Kidney (tissue), 14 donors: ENCODE results near the gene CCDC88B. TPM values are rescaled to one million over a fixed set of nuclear protein-coding genes. Genes with fewer than 3 reads are reported as not detected.

Experiments
- DNase-seq, 5 donors: peaks; one replicate each; pipeline ENCODE4 v3.0.0-alpha.2; 2013 to 2020
- FAIRE-seq: peaks from 2 replicates; lab custom pipeline; 2012; peaks lifted over from hg19 to GRCh38; lab: Jason Lieb, UNC
- H3K27ac ChIP-seq, 2 donors: one replicate each; pipeline ENCODE4 v1.7.0; 2013; ENCODE audit warnings: low read depth in 2 of 2, low read length in 2 of 2, inconsistent platforms in 1 of 2
- H3K27me3 ChIP-seq: one replicate; pipeline ENCODE4 v1.7.1; 2013; ENCODE audit warnings: low read length, inconsistent platforms; ENCODE audit not compliant: control insufficient read depth, insufficient read depth
- H3K36me3 ChIP-seq, 3 donors: one replicate each; pipeline versions ENCODE4 v1.7.0 to v1.7.1; 2013; ENCODE audit warnings: low read length in 3 of 3, control low read depth in 1 of 3, inconsistent platforms in 1 of 3; ENCODE audit not compliant: insufficient read depth in 3 of 3, control insufficient read depth in 2 of 3
- H3K4me1 ChIP-seq, 3 donors: one replicate each; pipeline versions ENCODE4 v1.7.0 to v1.7.1; 2013; ENCODE audit warnings: low read length in 3 of 3, inconsistent platforms in 1 of 3, low read depth in 1 of 3; ENCODE audit not compliant: control insufficient read depth in 2 of 3, insufficient read depth in 2 of 3
- H3K4me3 ChIP-seq, 3 donors: one replicate each; pipeline versions ENCODE4 v1.7.0 to v1.8.1; 2013; ENCODE audit warnings: low read length in 3 of 3, control low read depth in 1 of 3, inconsistent platforms in 1 of 3
- H3K9ac ChIP-seq, 3 donors: one replicate each; pipeline versions ENCODE4 v1.7.0 to v1.7.1; 2013; ENCODE audit warnings: low read length in 3 of 3, control low read depth in 1 of 3, inconsistent platforms in 1 of 3
- H3K9me3 ChIP-seq, 3 donors: one replicate each; pipeline versions ENCODE4 v1.7.0 to v1.7.1; 2013; ENCODE audit warnings: low read length in 3 of 3, control low read depth in 1 of 3, inconsistent platforms in 1 of 3; ENCODE audit not compliant: control insufficient read depth in 2 of 3, insufficient read depth in 1 of 3
- CTCF ChIP-seq: IDR thresholded peaks from 3 replicates; pipeline ENCODE4 v1.5.1; 2012; ENCODE audit warnings: mild to moderate bottlenecking, moderate library complexity, borderline replicate concordance; ENCODE audit not compliant: insufficient read depth; ENCODE audit errors: extremely low read depth
- intact Hi-C: fragments of 100-400 bp; cut with DNase I; formaldehyde crosslinking; loops from one replicate; pipeline ENCODE4 v1.11.1; 2022
- polyA plus RNA-seq: library from polyadenylated mRNA; stranded (reverse); fragments of 350-450 nt; fragmentation: Illumina TruSeq; extraction: RNeasy Lipid Tissue Mini Kit (QIAGEN cat#74804); gene quantifications from one replicate; pipeline ENCODE4 v1.2.3, GENCODE V29; 2014; ENCODE audit warnings: low read depth, low replicate concordance; ENCODE audit not compliant: insufficient read depth
- total RNA-seq: library from RNA; stranded (reverse); fragmentation: NEBNext Ultra II Directional; extraction: Animal tissue kit (Norgen Biotek cat#: 25700); gene quantifications from one replicate; pipeline ENCODE4 v1.2.1, GENCODE V29; 2021
- donor health status: control.
- donor health status: control.
- donor health status: control.
- donor health status: control.
- donor health status: control.
- donor health status: DM: yes; HTN: yes; CAD: no.
- donor health status: Normal renal cell carcinoma (clear cell type).

CCDC88B gene
- total and polyA plus RNA-seq, 2 donors from 2014 or later, result 10.0 to 13.3 TPM

DNA sequence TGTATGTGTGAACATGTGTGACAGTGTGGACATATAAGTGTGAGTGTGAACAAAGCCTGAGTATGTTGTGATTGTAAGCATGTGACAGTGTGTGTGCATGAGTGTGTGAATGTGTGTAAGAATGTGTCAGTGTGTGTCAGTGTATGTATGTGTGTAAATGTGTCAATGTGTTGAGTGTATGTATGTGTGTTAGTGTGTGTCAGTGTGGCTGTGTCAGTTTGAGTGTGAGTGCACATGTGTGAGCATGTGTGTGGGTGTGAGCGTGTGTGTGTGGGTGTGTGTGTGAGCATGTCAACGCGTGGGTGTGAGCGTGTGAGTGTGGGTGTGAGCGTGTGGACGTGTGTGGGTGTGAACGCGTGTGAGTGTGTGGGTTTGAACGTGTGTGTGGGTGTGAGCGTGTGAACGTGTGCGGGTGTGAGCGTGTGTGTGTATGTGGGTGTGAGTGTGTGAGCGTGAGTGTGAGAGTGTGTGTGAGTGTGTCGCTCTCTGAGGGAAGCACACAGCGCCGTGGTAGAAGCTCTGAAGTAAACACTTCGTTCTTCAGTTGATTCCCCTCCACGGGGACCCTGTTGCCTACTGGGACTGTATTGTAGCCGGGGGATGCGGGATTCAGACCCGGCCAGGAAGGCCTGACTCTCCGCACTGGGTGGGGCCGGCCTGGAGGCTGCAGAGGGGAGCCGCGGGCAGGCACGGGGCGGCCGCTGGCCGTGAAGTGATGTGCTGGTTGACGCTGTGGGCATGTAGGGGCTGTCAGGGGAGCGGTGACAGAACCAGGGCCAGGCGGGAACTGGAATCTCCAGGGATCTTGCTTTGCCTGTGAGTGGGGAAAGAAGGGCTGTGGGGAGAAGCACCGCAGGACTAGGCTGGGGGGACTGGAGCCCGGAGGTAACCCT is 40.1 kb downstream of the CCDC88B start:
- H3K9me3 ChIP-seq, result peaks cover 0 to 2% (median 0%) of the 10 kb centered on the region in 3 donors
- no peak for TF ChIP-seq CTCF
- no peak overlapping the region for H3K27ac ChIP-seq
- FAIRE-seq (no peak), DNase-seq (no peak)
- intact Hi-C loops, result no loop called here
- peak overlapping the region in 1 of 3 donors; percentile 35 for H3K4me3 ChIP-seq
- no peaks in the 10 kb centered on the region for H3K27me3 ChIP-seq
- no peaks in the 10 kb centered on the region for H3K36me3 ChIP-seq
- no peak overlapping the region for H3K9ac ChIP-seq
- H3K4me1 ChIP-seq, result no peaks in the 10 kb centered on the region

DNA sequence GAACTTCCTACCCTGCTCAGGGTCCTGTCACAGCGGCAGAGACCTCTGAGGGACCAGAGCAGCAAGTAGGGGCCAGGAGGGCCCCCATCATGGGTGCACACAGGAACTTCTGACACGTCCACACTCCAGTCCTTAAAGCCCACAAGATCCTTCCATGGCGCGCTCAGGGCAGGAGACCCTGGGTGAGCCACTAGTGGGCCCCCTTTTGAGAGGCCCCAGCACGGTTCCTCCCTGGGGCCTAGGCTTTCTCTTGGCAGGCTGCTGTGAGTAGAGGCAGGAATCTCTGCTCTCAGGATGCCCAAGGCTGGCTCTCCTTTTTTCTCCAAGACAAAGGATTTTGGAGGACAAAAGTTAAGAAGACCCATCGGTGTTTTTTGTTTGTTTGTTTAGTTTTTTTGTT is 41.3 kb downstream of the CCDC88B start:
- Histone ChIP-seq H3K9me3 (peaks cover 0 to 2% (median 0%) of the 10 kb centered on the region in 3 donors), H3K36me3 (no peaks in the 10 kb centered on the region), H3K4me3 (no peak overlapping the region), H3K27ac (no peak overlapping the region), H3K4me1 (no peaks in the 10 kb centered on the region), H3K27me3 (no peaks in the 10 kb centered on the region), H3K9ac (no peak overlapping the region)
- TF ChIP-seq CTCF, result no peak
- no peak for FAIRE-seq
- no peak for DNase-seq
- intact Hi-C loops, result no loop called here

- no peak for TF ChIP-seq CTCF
- peaks cover 0 to 2% (median 0%) of the 10 kb centered on the region in 3 donors for H3K9me3 ChIP-seq
- H3K27me3 ChIP-seq, result no peaks in the 10 kb centered on the region
- intact Hi-C loops, result no loop called here
- no peak overlapping the region for H3K4me3 ChIP-seq
- no peak overlapping the region for H3K9ac ChIP-seq
- DNase-seq (no peak), FAIRE-seq (no peak)
- H3K27ac ChIP-seq, result no peak overlapping the region
- no peaks in the 10 kb centered on the region for H3K36me3 ChIP-seq
- no peaks in the 10 kb centered on the region for H3K4me1 ChIP-seq
Measured at GRCh38 chr11:64382047-64382446, 42.0 kb downstream of the CCDC88B start.
